Activated B cell treated with CpG ODN at 0.5 μM for 24 hours (primary cell): ENCODE data around the gene RPGRIP1. TPM values are rescaled to one million over a fixed set of nuclear protein-coding genes. Genes with fewer than 3 reads are reported as not detected.

Source experiments
- ATAC-seq: fragments of 200-7000 bp; cut with Tn5 transposase; one replicate; pipeline ENCODE4 v1.10.0; 2021; ENCODE audit warnings: low read depth, mild to moderate bottlenecking, moderate library complexity
- CTCF ChIA-PET: fragments of 350-600 bp; sonication (Branson Sonifier 250); formaldehyde crosslinking; loops from one replicate; lab custom pipeline; 2021; ENCODE audit warnings: antibody characterized with exemption; lab: Charles Lee
- POLR2A ChIA-PET: fragments of 350-600 bp; sonication (Branson Sonifier 250); formaldehyde crosslinking; loops from one replicate; lab custom pipeline; 2021; ENCODE audit warnings: antibody characterized with exemption; lab: Charles Lee
- DNase-seq: peaks from one replicate; pipeline ENCODE4 v3.0.0; 2022
- H3K27ac Mint-ChIP-seq: one replicate; pipeline ENCODE4 v1.8.0; 2020; ENCODE audit warnings: mixed read lengths
- H3K27me3 Mint-ChIP-seq: one replicate; pipeline ENCODE4 v1.8.0; 2021; ENCODE audit warnings: mixed read lengths
- H3K36me3 Mint-ChIP-seq: one replicate; pipeline ENCODE4 v1.8.0; 2021; ENCODE audit warnings: low read depth, mixed read lengths
- H3K4me1 Mint-ChIP-seq: one replicate; pipeline ENCODE4 v1.8.0; 2021; ENCODE audit warnings: mixed read lengths
- H3K4me3 Mint-ChIP-seq: one replicate; pipeline ENCODE4 v1.8.0; 2020; ENCODE audit warnings: mild to moderate bottlenecking, mixed read lengths
- H3K9me3 Mint-ChIP-seq: one replicate; pipeline ENCODE4 v1.8.0; 2020; ENCODE audit warnings: mixed read lengths
- CTCF ChIP-seq: fragments of 200-600 bp; IDR thresholded peaks from one replicate; pipeline ENCODE4 v1.8.0; 2022; ENCODE audit warnings: antibody characterized with exemption, mild to moderate bottlenecking
- intact Hi-C: fragments of 100-400 bp; cut with micrococcal nuclease; formaldehyde crosslinking; loops from one replicate; pipeline ENCODE4 v1.15.1; 2024
- total RNA-seq: library from RNA; stranded (reverse); gene quantifications from 2 replicates; pipeline ENCODE4 v1.2.3, GENCODE V29; 2022

RPGRIP1 gene
- total RNA-seq, 1 donor from 2014 or later = not detected

- no peaks in the 10 kb centered on the region for H3K27me3 Mint-ChIP-seq
- peaks cover 77% of the 10 kb centered on the region for H3K36me3 Mint-ChIP-seq
- no peak for TF ChIP-seq CTCF
- ChIA-PET POLR2A (interaction anchor here (0.6 to 3.5 kb wide), 3 partner anchors 9 to 211 kb away, joined by 3 to 16 read pairs (median 4); partner anchors contain the start of gene CHD8), CTCF (no interaction called here)
- DNase-seq (no peak), ATAC-seq (no peak)
- H3K9me3 Mint-ChIP-seq = no peaks in the 10 kb centered on the region
- no peak overlapping the region for H3K27ac Mint-ChIP-seq
- H3K4me1 Mint-ChIP-seq = peaks cover 32% of the 10 kb centered on the region
- H3K4me3 Mint-ChIP-seq = no peak overlapping the region
- intact Hi-C loops = loop anchor here (5.0 kb wide), 2 partner anchors 153 to 313 kb away; no protein-coding TSS in a partner anchor
These were observed 35.3 kb upstream of the RPGRIP1 start for GRCh38 chr14:21244544-21244943.

- TF ChIP-seq CTCF = no peak
- Mint-ChIP-seq H3K27me3 (no peaks in the 10 kb centered on the region), H3K4me3 (no peak overlapping the region), H3K27ac (no peak overlapping the region), H3K4me1 (peaks cover 33% of the 10 kb centered on the region), H3K9me3 (no peaks in the 10 kb centered on the region), H3K36me3 (peaks cover 82% of the 10 kb centered on the region)
- intact Hi-C loops = no loop called here
- CTCF ChIA-PET = no interaction called here
- DNase-seq = no peak
- POLR2A ChIA-PET = interaction anchor here (0.7 kb wide), 1 partner anchor 21 kb away, joined by 5 read pairs; no protein-coding TSS in a partner anchor
- no peak for ATAC-seq
These were observed 34.1 kb upstream of the RPGRIP1 start for GRCh38 chr14:21245813-21246212.

- ATAC-seq (no peak), DNase-seq (no peak)
- TF ChIP-seq CTCF = no peak
- no peak overlapping the region for H3K4me3 Mint-ChIP-seq
- ChIA-PET CTCF (no interaction called here), POLR2A (no interaction called here)
- H3K27me3 Mint-ChIP-seq = no peaks in the 10 kb centered on the region
- H3K36me3 Mint-ChIP-seq = peaks cover 85% of the 10 kb centered on the region
- no peak overlapping the region for H3K27ac Mint-ChIP-seq
- intact Hi-C loops = no loop called here
- peaks cover 25% of the 10 kb centered on the region for H3K4me1 Mint-ChIP-seq
- no peaks in the 10 kb centered on the region for H3K9me3 Mint-ChIP-seq
These were observed 31.5 kb upstream of the RPGRIP1 start for GRCh38 chr14:21248338-21248737.

- Mint-ChIP-seq H3K9me3 (no peaks in the 10 kb centered on the region), H3K4me1 (peaks cover 25% of the 10 kb centered on the region), H3K36me3 (peaks cover 88% of the 10 kb centered on the region), H3K4me3 (no peak overlapping the region), H3K27ac (no peak overlapping the region), H3K27me3 (no peaks in the 10 kb centered on the region)
- intact Hi-C loops = no loop called here
- TF ChIP-seq CTCF = no peak
- CTCF ChIA-PET = no interaction called here
- POLR2A ChIA-PET = interaction anchor here (0.6 kb wide), 1 partner anchor 92 kb away, joined by 4 read pairs; no protein-coding TSS in a partner anchor
- no peak for ATAC-seq
- DNase-seq = no peak
These were observed 31.0 kb upstream of the RPGRIP1 start for GRCh38 chr14:21248739-21249411.

GRCh38 chr14:21251215-21251614 is 28.7 kb upstream of the RPGRIP1 start:
- DNase-seq = no peak
- intact Hi-C loops = loop anchor here (2.0 kb wide), 1 partner anchor 14 kb away; no protein-coding TSS in a partner anchor
- ChIA-PET POLR2A (interaction anchor here (0.6 kb wide), 1 partner anchor 184 kb away, joined by 4 read pairs; no protein-coding TSS in a partner anchor), CTCF (no interaction called here)
- no peak for ATAC-seq
- H3K27me3 Mint-ChIP-seq = no peaks in the 10 kb centered on the region
- H3K4me3 Mint-ChIP-seq = no peak overlapping the region
- H3K36me3 Mint-ChIP-seq = peaks cover 86% of the 10 kb centered on the region
- TF ChIP-seq CTCF = no peak
- H3K4me1 Mint-ChIP-seq = peaks cover 36% of the 10 kb centered on the region
- peak overlapping the region; percentile 4 for H3K27ac Mint-ChIP-seq
- no peaks in the 10 kb centered on the region for H3K9me3 Mint-ChIP-seq
